GM23338 (cell line): ENCODE measurements around the gene PSMD12. TPM values are rescaled to one million over a fixed set of nuclear protein-coding genes. Genes with fewer than 3 reads are reported as not detected.

Experiments used
- ATAC-seq: fragments of 200-7000 bp; cut with Tn5 transposase; 3 replicates; pipeline ENCODE4 v1.9.1; 2020
- DNase-seq: peaks from one replicate; pipeline ENCODE4 v3.0.0-alpha.2; 2015; ENCODE audit warnings: low spot score
- H2AFZ ChIP-seq: fragments of 200-600 bp; sonication (generic); 2 replicates; pipeline ENCODE4 v1.8.0; 2016; ENCODE audit warnings: antibody characterized with exemption, mild to moderate bottlenecking, moderate library complexity
- H3F3A ChIP-seq: fragments of 200-600 bp; sonication (generic); replicated peaks from 2 replicates; pipeline ENCODE4 v1.8.0; 2017; ENCODE audit warnings: antibody characterized with exemption, mixed run types, low read depth
- H3K27ac ChIP-seq: fragments of 200-600 bp; sonication (generic); 2 replicates; pipeline ENCODE4 v1.6.1; 2016; ENCODE audit warnings: low read depth
- H3K27me3 ChIP-seq: fragments of 200-600 bp; sonication (generic); 2 replicates; pipeline ENCODE4 v1.8.0; 2016; ENCODE audit warnings: mild to moderate bottlenecking, mixed run types, moderate library complexity; ENCODE audit not compliant: insufficient read depth
- H3K36me3 ChIP-seq: fragments of 200-600 bp; sonication (generic); 2 replicates; pipeline ENCODE4 v1.8.0; 2016; ENCODE audit warnings: mild to moderate bottlenecking; ENCODE audit not compliant: insufficient read depth
- H3K4me1 ChIP-seq: fragments of 200-600 bp; sonication (generic); 2 replicates; pipeline ENCODE4 v1.8.0; 2016; ENCODE audit warnings: mild to moderate bottlenecking, moderate library complexity; ENCODE audit not compliant: insufficient read depth
- H3K4me2 ChIP-seq: fragments of 200-600 bp; sonication (generic); 2 replicates; pipeline ENCODE4 v1.7.1; 2017; ENCODE audit warnings: mixed run types
- H3K4me3 ChIP-seq: fragments of 200-600 bp; sonication (generic); 2 replicates; pipeline ENCODE4 v1.6.1; 2016; ENCODE audit warnings: mixed run types
- H3K79me2 ChIP-seq: fragments of 200-600 bp; sonication (generic); replicated peaks from 2 replicates; pipeline ENCODE4 v1.8.0; 2017; ENCODE audit warnings: mild to moderate bottlenecking; ENCODE audit not compliant: insufficient read depth
- H3K9me2 ChIP-seq: fragments of 200-600 bp; sonication (generic); 2 replicates; pipeline ENCODE4 v1.8.0; 2017; ENCODE audit not compliant: insufficient read depth
- H4K20me1 ChIP-seq: fragments of 200-600 bp; sonication (generic); replicated peaks from 2 replicates; pipeline ENCODE4 v1.8.0; 2017; ENCODE audit warnings: mild to moderate bottlenecking; ENCODE audit not compliant: insufficient read depth
- H3K27ac Mint-ChIP-seq: 2 replicates; pipeline ENCODE4 v1.8.0; 2020; ENCODE audit warnings: inconsistent platforms, mild to moderate bottlenecking, moderate library complexity, mixed read lengths
- H3K27me3 Mint-ChIP-seq: 3 replicates; pipeline ENCODE4 v1.8.0; 2022; ENCODE audit warnings: low read depth, mild to moderate bottlenecking, moderate library complexity, mixed read lengths, inconsistent platforms; ENCODE audit not compliant: insufficient read depth, poor library complexity
- H3K36me3 Mint-ChIP-seq: 3 replicates; pipeline ENCODE4 v1.8.0; 2021; ENCODE audit warnings: low read depth, mild to moderate bottlenecking, inconsistent platforms, moderate library complexity, mixed read lengths
- H3K4me1 Mint-ChIP-seq: 3 replicates; pipeline ENCODE4 v1.8.0; 2020; ENCODE audit warnings: mild to moderate bottlenecking, inconsistent platforms, mixed read lengths
- H3K4me3 Mint-ChIP-seq: 3 replicates; pipeline ENCODE4 v1.8.0; 2021; ENCODE audit warnings: moderate library complexity, mild to moderate bottlenecking, inconsistent platforms, mixed read lengths
- H3K9me3 Mint-ChIP-seq: 3 replicates; pipeline ENCODE4 v1.8.0; 2020; ENCODE audit warnings: moderate library complexity, mild to moderate bottlenecking, inconsistent platforms, mixed read lengths
- CREB1 ChIP-seq: fragments of 250-450 bp; sonication (Bioruptor Pico); IDR thresholded peaks from 2 replicates; pipeline ENCODE4 v1.5.0; 2020; ENCODE audit warnings: low read depth, mild to moderate bottlenecking, moderate library complexity
- EZH2 ChIP-seq: fragments of 200-600 bp; sonication (generic); IDR thresholded peaks from one replicate; pipeline ENCODE4 v1.8.0; 2017; ENCODE audit warnings: antibody characterized with exemption, mild to moderate bottlenecking, low read depth; ENCODE audit not compliant: unreplicated experiment
- JUNB ChIP-seq: IDR thresholded peaks from one replicate; pipeline ENCODE4 v1.6.1; 2016; ENCODE audit warnings: antibody characterized with exemption; ENCODE audit not compliant: unreplicated experiment
- POLR2AphosphoS5 ChIP-seq: IDR thresholded peaks from 2 replicates; pipeline ENCODE4 v1.6.1; 2016; ENCODE audit warnings: antibody characterized with exemption, low read depth
- STAT1 ChIP-seq: IDR thresholded peaks from one replicate; pipeline ENCODE4 v1.6.1; 2016; ENCODE audit warnings: antibody characterized with exemption; ENCODE audit not compliant: unreplicated experiment
- ZNF114 ChIP-seq: fragments of 250-450 bp; sonication (Bioruptor Pico); IDR thresholded peaks from 2 replicates; pipeline ENCODE4 v1.5.0; 2020; ENCODE audit warnings: mild to moderate bottlenecking, moderate library complexity
- polyA plus RNA-seq: library from polyadenylated mRNA; unstranded; fragments of >200 nt; fragmentation: Nextera tagmentation; extraction: Ambion mirVana; gene quantifications from 2 replicates; pipeline ENCODE4 v1.2.1, GENCODE V29; 2016
- total RNA-seq: library from RNA; depleted of rRNA; stranded (reverse); fragments of >200 nt; shearing (Covaris generic); gene quantifications from 2 replicates; pipeline ENCODE4 v1.2.3, GENCODE V29; 2014
- TF ChIP-seq, protein P1 (sequence below): IDR thresholded peaks from 2 replicates; pipeline ENCODE4 v1.6.1; 2016; ENCODE audit warnings: antibody characterized with exemption
- TF ChIP-seq, protein P2 (sequence below), 2 experiments: fragments of 200-600 bp in 1 of 2; sonication (generic) in 1 of 2; conservative IDR thresholded peaks; 2 replicates each; pipeline versions ENCODE4 v1.5.1 to v1.6.1; 2016 to 2017; ENCODE audit warnings: antibody characterized with exemption in 2 of 2, low read depth in 2 of 2, mild to moderate bottlenecking in 2 of 2, moderate library complexity in 1 of 2
- TF ChIP-seq, protein P3 (sequence below): fragments of 250-450 bp; sonication (Bioruptor Pico); IDR thresholded peaks from 2 replicates; pipeline ENCODE4 v1.5.0; 2020; ENCODE audit warnings: mild to moderate bottlenecking, moderate library complexity
- TF ChIP-seq, protein P4 (sequence below): IDR thresholded peaks from one replicate; pipeline ENCODE4 v1.6.1; 2018; ENCODE audit warnings: antibody characterized with exemption; ENCODE audit not compliant: unreplicated experiment

Gene PSMD12
- total and polyA plus RNA-seq, 2 experiments from 2014 or later, result 73.7 to 146 TPM

DNA sequence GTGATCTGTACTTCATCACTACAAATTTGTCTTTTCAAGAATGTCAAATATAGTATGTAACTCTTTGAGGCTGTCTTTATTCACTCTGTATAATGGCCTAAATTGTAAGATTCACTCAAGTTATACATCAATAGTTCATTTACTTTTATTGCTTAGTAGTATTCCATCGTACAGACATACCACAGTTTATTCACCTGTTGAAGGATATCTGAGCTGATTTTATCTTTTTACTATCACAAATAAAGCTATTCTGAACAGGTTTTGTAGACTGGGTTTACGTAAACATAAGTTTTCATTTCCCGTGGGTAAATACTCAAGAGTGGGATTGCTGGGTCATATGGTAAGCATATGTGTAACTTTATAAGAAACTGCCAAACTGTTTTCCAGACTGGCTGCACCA lies 18.6 kb downstream of the PSMD12 start:
- no peak overlapping the region for H3K27ac ChIP-seq
- DNase-seq (no peak), ATAC-seq (no peak)
- Mint-ChIP-seq H3K4me3 (no peak overlapping the region), H3K4me1 (no peaks in the 10 kb centered on the region), H3K9me3 (no peaks in the 10 kb centered on the region), H3K27me3 (no peaks in the 10 kb centered on the region), H3K36me3 (peaks cover 89% of the 10 kb centered on the region), H3K27ac (no peak overlapping the region)
- H2AFZ ChIP-seq, result no peak overlapping the region
- H3K27me3 ChIP-seq, result no peaks in the 10 kb centered on the region
- 0 out of 2 replicates have a peak, but pooled peaks cover 3% of the 10 kb centered on the region for H3F3A ChIP-seq
- no peak overlapping the region for H3K4me3 ChIP-seq
- H3K79me2 ChIP-seq, result no peaks in the 10 kb centered on the region
- no peaks in the 10 kb centered on the region for H4K20me1 ChIP-seq
- peaks cover 66% of the 10 kb centered on the region for H3K36me3 ChIP-seq
- H3K4me2 ChIP-seq, result no peak overlapping the region
- no peaks in the 10 kb centered on the region for H3K9me2 ChIP-seq
- H3K4me1 ChIP-seq, result 0 out of 2 replicates have a peak, but pooled peaks cover 2% of the 10 kb centered on the region
- TF ChIP-seq ZNF114 (CRISPR knock-in tag), result no peak
- TF ChIP-seq POLR2AphosphoS5, result no peak
- TF ChIP-seq JUNB, result no peak

DNA sequence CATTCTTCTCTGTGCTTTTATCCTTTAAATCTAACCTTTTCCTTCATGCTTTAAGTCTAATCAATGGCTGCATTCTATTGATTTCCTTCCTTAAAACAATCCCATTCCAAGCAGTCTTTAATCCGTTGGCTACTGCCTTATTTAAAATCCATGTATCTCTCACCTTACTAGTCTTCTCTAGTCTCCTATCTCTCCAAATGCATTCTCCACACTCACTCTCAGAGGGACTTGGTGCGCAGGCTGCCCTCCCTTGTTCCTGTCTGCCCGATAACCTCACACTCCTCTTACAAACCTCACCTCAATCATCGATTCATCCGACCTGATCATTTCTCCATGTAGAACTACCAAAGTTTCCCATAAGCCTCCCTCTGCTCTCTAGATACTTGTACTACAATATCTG lies 23.1 kb downstream of the PSMD12 start:
- Mint-ChIP-seq H3K4me3 (no peak overlapping the region), H3K36me3 (peaks cover 91% of the 10 kb centered on the region), H3K27ac (no peak overlapping the region), H3K9me3 (no peaks in the 10 kb centered on the region), H3K27me3 (peaks cover 3% of the 10 kb centered on the region), H3K4me1 (no peaks in the 10 kb centered on the region; the same call in 2 of the 3 replicates)
- H4K20me1 ChIP-seq, result no peaks in the 10 kb centered on the region
- no peak overlapping the region for H2AFZ ChIP-seq
- DNase-seq, result no peak
- H3K36me3 ChIP-seq, result peaks cover 53% of the 10 kb centered on the region
- H3K4me3 ChIP-seq, result no peak overlapping the region
- H3K27ac ChIP-seq, result no peak overlapping the region
- ATAC-seq, result no peak
- H3K79me2 ChIP-seq, result no peaks in the 10 kb centered on the region
- H3K9me2 ChIP-seq, result no peaks in the 10 kb centered on the region
- H3K27me3 ChIP-seq, result no peaks in the 10 kb centered on the region
- no peak overlapping the region for H3K4me2 ChIP-seq
- no peaks in the 10 kb centered on the region for H3K4me1 ChIP-seq
- no peaks in the 10 kb centered on the region for H3F3A ChIP-seq
- TF ChIP-seq, protein P1, sequence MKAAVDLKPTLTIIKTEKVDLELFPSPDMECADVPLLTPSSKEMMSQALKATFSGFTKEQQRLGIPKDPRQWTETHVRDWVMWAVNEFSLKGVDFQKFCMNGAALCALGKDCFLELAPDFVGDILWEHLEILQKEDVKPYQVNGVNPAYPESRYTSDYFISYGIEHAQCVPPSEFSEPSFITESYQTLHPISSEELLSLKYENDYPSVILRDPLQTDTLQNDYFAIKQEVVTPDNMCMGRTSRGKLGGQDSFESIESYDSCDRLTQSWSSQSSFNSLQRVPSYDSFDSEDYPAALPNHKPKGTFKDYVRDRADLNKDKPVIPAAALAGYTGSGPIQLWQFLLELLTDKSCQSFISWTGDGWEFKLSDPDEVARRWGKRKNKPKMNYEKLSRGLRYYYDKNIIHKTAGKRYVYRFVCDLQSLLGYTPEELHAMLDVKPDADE, result no peak
- TF ChIP-seq STAT1, result no peak
- TF ChIP-seq, protein P2, sequence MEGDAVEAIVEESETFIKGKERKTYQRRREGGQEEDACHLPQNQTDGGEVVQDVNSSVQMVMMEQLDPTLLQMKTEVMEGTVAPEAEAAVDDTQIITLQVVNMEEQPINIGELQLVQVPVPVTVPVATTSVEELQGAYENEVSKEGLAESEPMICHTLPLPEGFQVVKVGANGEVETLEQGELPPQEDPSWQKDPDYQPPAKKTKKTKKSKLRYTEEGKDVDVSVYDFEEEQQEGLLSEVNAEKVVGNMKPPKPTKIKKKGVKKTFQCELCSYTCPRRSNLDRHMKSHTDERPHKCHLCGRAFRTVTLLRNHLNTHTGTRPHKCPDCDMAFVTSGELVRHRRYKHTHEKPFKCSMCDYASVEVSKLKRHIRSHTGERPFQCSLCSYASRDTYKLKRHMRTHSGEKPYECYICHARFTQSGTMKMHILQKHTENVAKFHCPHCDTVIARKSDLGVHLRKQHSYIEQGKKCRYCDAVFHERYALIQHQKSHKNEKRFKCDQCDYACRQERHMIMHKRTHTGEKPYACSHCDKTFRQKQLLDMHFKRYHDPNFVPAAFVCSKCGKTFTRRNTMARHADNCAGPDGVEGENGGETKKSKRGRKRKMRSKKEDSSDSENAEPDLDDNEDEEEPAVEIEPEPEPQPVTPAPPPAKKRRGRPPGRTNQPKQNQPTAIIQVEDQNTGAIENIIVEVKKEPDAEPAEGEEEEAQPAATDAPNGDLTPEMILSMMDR (conservative IDR thresholded peaks at IDR 0.05; ENCODE audit: low read depth in 2 of 2), result no peak
- TF ChIP-seq, protein P3, sequence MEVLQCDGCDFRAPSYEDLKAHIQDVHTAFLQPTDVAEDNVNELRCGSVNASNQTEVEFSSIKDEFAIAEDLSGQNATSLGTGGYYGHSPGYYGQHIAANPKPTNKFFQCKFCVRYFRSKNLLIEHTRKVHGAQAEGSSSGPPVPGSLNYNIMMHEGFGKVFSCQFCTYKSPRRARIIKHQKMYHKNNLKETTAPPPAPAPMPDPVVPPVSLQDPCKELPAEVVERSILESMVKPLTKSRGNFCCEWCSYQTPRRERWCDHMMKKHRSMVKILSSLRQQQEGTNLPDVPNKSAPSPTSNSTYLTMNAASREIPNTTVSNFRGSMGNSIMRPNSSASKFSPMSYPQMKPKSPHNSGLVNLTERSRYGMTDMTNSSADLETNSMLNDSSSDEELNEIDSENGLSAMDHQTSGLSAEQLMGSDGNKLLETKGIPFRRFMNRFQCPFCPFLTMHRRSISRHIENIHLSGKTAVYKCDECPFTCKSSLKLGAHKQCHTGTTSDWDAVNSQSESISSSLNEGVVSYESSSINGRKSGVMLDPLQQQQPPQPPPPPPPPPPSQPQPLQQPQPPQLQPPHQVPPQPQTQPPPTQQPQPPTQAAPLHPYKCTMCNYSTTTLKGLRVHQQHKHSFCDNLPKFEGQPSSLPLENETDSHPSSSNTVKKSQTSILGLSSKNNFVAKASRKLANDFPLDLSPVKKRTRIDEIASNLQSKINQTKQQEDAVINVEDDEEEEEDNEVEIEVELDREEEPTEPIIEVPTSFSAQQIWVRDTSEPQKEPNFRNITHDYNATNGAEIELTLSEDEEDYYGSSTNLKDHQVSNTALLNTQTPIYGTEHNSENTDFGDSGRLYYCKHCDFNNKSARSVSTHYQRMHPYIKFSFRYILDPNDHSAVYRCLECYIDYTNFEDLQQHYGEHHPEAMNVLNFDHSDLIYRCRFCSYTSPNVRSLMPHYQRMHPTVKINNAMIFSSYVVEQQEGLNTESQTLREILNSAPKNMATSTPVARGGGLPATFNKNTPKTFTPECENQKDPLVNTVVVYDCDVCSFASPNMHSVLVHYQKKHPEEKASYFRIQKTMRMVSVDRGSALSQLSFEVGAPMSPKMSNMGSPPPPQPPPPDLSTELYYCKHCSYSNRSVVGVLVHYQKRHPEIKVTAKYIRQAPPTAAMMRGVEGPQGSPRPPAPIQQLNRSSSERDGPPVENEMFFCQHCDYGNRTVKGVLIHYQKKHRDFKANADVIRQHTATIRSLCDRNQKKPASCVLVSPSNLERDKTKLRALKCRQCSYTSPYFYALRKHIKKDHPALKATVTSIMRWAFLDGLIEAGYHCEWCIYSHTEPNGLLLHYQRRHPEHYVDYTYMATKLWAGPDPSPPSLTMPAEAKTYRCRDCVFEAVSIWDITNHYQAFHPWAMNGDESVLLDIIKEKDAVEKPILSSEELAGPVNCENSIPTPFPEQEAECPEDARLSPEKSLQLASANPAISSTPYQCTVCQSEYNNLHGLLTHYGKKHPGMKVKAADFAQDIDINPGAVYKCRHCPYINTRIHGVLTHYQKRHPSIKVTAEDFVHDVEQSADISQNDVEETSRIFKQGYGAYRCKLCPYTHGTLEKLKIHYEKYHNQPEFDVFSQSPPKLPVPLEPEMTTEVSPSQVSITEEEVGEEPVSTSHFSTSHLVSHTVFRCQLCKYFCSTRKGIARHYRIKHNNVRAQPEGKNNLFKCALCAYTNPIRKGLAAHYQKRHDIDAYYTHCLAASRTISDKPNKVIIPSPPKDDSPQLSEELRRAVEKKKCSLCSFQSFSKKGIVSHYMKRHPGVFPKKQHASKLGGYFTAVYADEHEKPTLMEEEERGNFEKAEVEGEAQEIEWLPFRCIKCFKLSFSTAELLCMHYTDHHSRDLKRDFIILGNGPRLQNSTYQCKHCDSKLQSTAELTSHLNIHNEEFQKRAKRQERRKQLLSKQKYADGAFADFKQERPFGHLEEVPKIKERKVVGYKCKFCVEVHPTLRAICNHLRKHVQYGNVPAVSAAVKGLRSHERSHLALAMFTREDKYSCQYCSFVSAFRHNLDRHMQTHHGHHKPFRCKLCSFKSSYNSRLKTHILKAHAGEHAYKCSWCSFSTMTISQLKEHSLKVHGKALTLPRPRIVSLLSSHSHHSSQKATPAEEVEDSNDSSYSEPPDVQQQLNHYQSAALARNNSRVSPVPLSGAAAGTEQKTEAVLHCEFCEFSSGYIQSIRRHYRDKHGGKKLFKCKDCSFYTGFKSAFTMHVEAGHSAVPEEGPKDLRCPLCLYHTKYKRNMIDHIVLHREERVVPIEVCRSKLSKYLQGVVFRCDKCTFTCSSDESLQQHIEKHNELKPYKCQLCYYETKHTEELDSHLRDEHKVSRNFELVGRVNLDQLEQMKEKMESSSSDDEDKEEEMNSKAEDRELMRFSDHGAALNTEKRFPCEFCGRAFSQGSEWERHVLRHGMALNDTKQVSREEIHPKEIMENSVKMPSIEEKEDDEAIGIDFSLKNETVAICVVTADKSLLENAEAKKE (CRISPR knock-in tag), result no peak
- no peak for TF ChIP-seq ZNF114 (CRISPR knock-in tag)
- TF ChIP-seq EZH2, result no peak
- TF ChIP-seq, protein P4, sequence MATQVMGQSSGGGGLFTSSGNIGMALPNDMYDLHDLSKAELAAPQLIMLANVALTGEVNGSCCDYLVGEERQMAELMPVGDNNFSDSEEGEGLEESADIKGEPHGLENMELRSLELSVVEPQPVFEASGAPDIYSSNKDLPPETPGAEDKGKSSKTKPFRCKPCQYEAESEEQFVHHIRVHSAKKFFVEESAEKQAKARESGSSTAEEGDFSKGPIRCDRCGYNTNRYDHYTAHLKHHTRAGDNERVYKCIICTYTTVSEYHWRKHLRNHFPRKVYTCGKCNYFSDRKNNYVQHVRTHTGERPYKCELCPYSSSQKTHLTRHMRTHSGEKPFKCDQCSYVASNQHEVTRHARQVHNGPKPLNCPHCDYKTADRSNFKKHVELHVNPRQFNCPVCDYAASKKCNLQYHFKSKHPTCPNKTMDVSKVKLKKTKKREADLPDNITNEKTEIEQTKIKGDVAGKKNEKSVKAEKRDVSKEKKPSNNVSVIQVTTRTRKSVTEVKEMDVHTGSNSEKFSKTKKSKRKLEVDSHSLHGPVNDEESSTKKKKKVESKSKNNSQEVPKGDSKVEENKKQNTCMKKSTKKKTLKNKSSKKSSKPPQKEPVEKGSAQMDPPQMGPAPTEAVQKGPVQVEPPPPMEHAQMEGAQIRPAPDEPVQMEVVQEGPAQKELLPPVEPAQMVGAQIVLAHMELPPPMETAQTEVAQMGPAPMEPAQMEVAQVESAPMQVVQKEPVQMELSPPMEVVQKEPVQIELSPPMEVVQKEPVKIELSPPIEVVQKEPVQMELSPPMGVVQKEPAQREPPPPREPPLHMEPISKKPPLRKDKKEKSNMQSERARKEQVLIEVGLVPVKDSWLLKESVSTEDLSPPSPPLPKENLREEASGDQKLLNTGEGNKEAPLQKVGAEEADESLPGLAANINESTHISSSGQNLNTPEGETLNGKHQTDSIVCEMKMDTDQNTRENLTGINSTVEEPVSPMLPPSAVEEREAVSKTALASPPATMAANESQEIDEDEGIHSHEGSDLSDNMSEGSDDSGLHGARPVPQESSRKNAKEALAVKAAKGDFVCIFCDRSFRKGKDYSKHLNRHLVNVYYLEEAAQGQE, result no peak
- TF ChIP-seq CREB1 (CRISPR knock-in tag), result no peak
- no peak for TF ChIP-seq JUNB
